ENCODE results near the gene PIGN.

- TF ChIP-seq POLR2AphosphoS5 (IDR thresholded peaks at IDR 0.05; ENCODE audit: borderline replicate concordance, low read depth, low read length): no peak; the same call in 1 of the 2 replicates
- no peak for TF ChIP-seq EZH2 (IDR thresholded peaks at IDR 0.05)
These were observed 58.7 kb downstream of the PIGN start for GRCh38 chr18:62128157-62128556.
